Coronary artery (tissue), 2 donors: ENCODE data around the gene NTM.
"Not testable (repeated sequence)": the region's sequence is repeated elsewhere in the genome, so short reads cannot be mapped to it uniquely, and the experiment has no call there.

Source experiments
- DNase-seq: peaks from one replicate; pipeline ENCODE4 v3.0.0-alpha.2; 2017; ENCODE audit warnings: low spot score
- H3K27ac ChIP-seq, 2 donors: fragments of 200-600 bp; sonication (generic); one replicate each; pipeline ENCODE4 v1.5.1; 2016 to 2019
- H3K4me3 ChIP-seq: fragments of 200-600 bp; sonication (generic); 2 replicates; pipeline ENCODE4 v1.5.1; 2016; ENCODE audit warnings: mild to moderate bottlenecking, moderate library complexity
- CTCF ChIP-seq: fragments of 200-600 bp; sonication (generic); IDR thresholded peaks from one replicate; pipeline ENCODE4 v1.5.1; 2019; ENCODE audit warnings: antibody characterized with exemption

NTM gene

GRCh38 chr11:132315696-132316095 is 945.3 kb downstream of the NTM start:
- DNase-seq = no peak
- TF ChIP-seq CTCF = no peak
- H3K27ac ChIP-seq = no peak overlapping the region
- no peak overlapping the region for H3K4me3 ChIP-seq

GRCh38 chr11:132318421-132319157 is 948.2 kb downstream of the NTM start:
- no peak for TF ChIP-seq CTCF
- DNase-seq = no peak
- no peak overlapping the region for H3K27ac ChIP-seq
- H3K4me3 ChIP-seq = no peak overlapping the region

GRCh38 chr11:132319419-132319818 is 949.0 kb downstream of the NTM start:
- H3K27ac ChIP-seq, H3K4me3 ChIP-seq, DNase-seq: not testable (repeated sequence)

GRCh38 chr11:132330515-132330914 is 960.1 kb downstream of the NTM start:
- no peak for DNase-seq
- Histone ChIP-seq H3K27ac (no peak overlapping the region), H3K4me3 (no peak overlapping the region)
- no peak for TF ChIP-seq CTCF

- Histone ChIP-seq H3K4me3 (no peak overlapping the region), H3K27ac (no peak overlapping the region)
- TF ChIP-seq CTCF = no peak
- no peak for DNase-seq
These were observed 962.1 kb downstream of the NTM start for GRCh38 chr11:132332521-132332920.

GRCh38 chr11:132334769-132335280 is 964.4 kb downstream of the NTM start:
- no peak overlapping the region for H3K27ac ChIP-seq
- no peak for DNase-seq
- no peak overlapping the region for H3K4me3 ChIP-seq
- TF ChIP-seq CTCF = no peak

GRCh38 chr11:132335311-132335710 is 964.9 kb downstream of the NTM start:
- Histone ChIP-seq H3K4me3 (no peak overlapping the region), H3K27ac (no peak overlapping the region)
- DNase-seq = no peak
- no peak for TF ChIP-seq CTCF
